Gastrocnemius medialis (tissue), 4 donors: ENCODE measurements around the gene TGM2. TPM values are rescaled to one million over a fixed set of nuclear protein-coding genes. Genes with fewer than 3 reads are reported as not detected.

Experiments used
- ATAC-seq, 2 donors: fragments of 150-250 bp; one replicate each; pipeline ENCODE4 v1.9.1; 2016
- DNase-seq, 2 donors: peaks; one replicate each; pipeline ENCODE4 v3.0.0-alpha.2; 2019
- H3K27ac ChIP-seq, 4 donors: fragments of 200-600 bp; sonication (generic); 1 replicate in 1 of 4; 2 replicates in 3 of 4; pipeline ENCODE4 v1.5.1; 2016 to 2018; ENCODE audit warnings: mild to moderate bottlenecking in 2 of 4, moderate library complexity in 1 of 4
- H3K27me3 ChIP-seq, 3 donors: fragments of 200-600 bp; sonication (generic) in 2 of 3; 1 replicate in 1 of 3; 2 replicates in 2 of 3; pipeline versions ENCODE4 v1.5.1 to v1.6.0; 2016 to 2019; ENCODE audit warnings: mild to moderate bottlenecking in 1 of 3, moderate library complexity in 1 of 3
- H3K36me3 ChIP-seq, 2 donors: fragments of 200-600 bp; sonication (generic) in 1 of 2; one replicate each; pipeline ENCODE4 v1.5.1; 2017 to 2018
- H3K4me1 ChIP-seq, 2 donors: fragments of 200-600 bp; sonication (generic) in 1 of 2; one replicate each; pipeline ENCODE4 v1.5.1; 2016 to 2017; ENCODE audit warnings: mild to moderate bottlenecking in 2 of 2
- H3K4me3 ChIP-seq, 4 donors: fragments of 200-600 bp; sonication (generic) in 3 of 4; 1 replicate in 1 of 4; 2 replicates in 3 of 4; pipeline ENCODE4 v1.5.1; 2016 to 2019; ENCODE audit warnings: mild to moderate bottlenecking in 2 of 4
- H3K9me3 ChIP-seq, 3 donors: fragments of 200-600 bp; sonication (generic) in 2 of 3; 1 replicate in 1 of 3; 2 replicates in 2 of 3; pipeline ENCODE4 v1.5.1; 2016 to 2019
- CTCF ChIP-seq, 5 experiments: fragments of 450-650 bp in 3 of 5; fragments of 200-600 bp in 2 of 5; sonication (generic) in 2 of 5; IDR thresholded peaks in 4 of 5; conservative IDR thresholded peaks in 1 of 5; 1 replicate in 4 of 5; 2 replicates in 1 of 5; pipeline ENCODE4 v1.5.1; 2016 to 2019; ENCODE audit warnings: antibody characterized with exemption in 5 of 5, mild to moderate bottlenecking in 3 of 5, moderate library complexity in 3 of 5
- POLR2A ChIP-seq, 2 donors: fragments of 450-650 bp; IDR thresholded peaks; one replicate each; pipeline ENCODE4 v1.6.1; 2017; ENCODE audit warnings: antibody characterized with exemption in 2 of 2, mild to moderate bottlenecking in 2 of 2, moderate library complexity in 2 of 2
- in situ Hi-C, 4 donors: fragments of 200-750 bp; cut with MboI; loops; one replicate each; pipeline versions ENCODE4 v1.15.0 to v1.8.0; 2017; ENCODE audit warnings: low sequenced_read_pairs in 4 of 4
- intact Hi-C: fragments of 100-400 bp; cut with DNase I; formaldehyde crosslinking; loops from one replicate; pipeline ENCODE4 v1.15.1; 2023; ENCODE audit warnings: low total_unique reads
- total RNA-seq, 4 donors: library from RNA; depleted of rRNA; stranded (reverse); fragments of >200 nt; gene quantifications; one replicate each; pipeline versions ENCODE4 v1.1.0 to v1.2.3, GENCODE V29; 2016

Gene TGM2
- total RNA-seq, 4 donors from 2014 or later = 12.8 to 152 (median 58.4) TPM

GRCh38 chr20:38167851-38168760, 3.0 kb upstream of the TGM2 start:
- no peak for ATAC-seq
- intact Hi-C loops (loop anchor here (2.0 to 10.0 kb wide), 3 partner anchors 53 to 413 kb away; partner anchors contain the start of gene VSTM2L), in situ Hi-C loops (loop anchor here in 3 of 4 donors (5.0 kb wide), 2 partner anchors 101 to 111 kb away; no protein-coding TSS in a partner anchor)
- DNase-seq = peak in 1 of 2 donors; percentile 51
- H3K36me3 ChIP-seq = no peaks in the 10 kb centered on the region
- TF ChIP-seq CTCF (IDR thresholded peaks at IDR 0.05 in 4 of 5, conservative IDR thresholded peaks at IDR 0.05 in 1 of 5) (no peak), POLR2A (IDR thresholded peaks at IDR 0.05) (no peak)
- H3K27ac ChIP-seq = peak overlapping the region; percentile 22 to 52 (median 44)
- H3K4me3 ChIP-seq = no peak overlapping the region
- no peaks in the 10 kb centered on the region for H3K9me3 ChIP-seq
- peaks cover 11 to 20% of the 10 kb centered on the region in 2 donors for H3K4me1 ChIP-seq
- H3K27me3 ChIP-seq = no peaks in the 10 kb centered on the region

- Histone ChIP-seq H3K9me3 (no peaks in the 10 kb centered on the region), H3K36me3 (no peaks in the 10 kb centered on the region), H3K27me3 (no peaks in the 10 kb centered on the region), H3K27ac (peak overlapping the region in 3 of 4 donors; percentile 22 to 46 (median 43)), H3K4me3 (no peak overlapping the region), H3K4me1 (peaks cover 11 to 20% of the 10 kb centered on the region in 2 donors)
- TF ChIP-seq POLR2A (IDR thresholded peaks at IDR 0.05) = no peak
- in situ Hi-C loops = loop anchor here in 3 of 4 donors (5.0 kb wide), 2 partner anchors 100 to 110 kb away; no protein-coding TSS in a partner anchor
- DNase-seq (no peak), ATAC-seq (no peak)
- intact Hi-C loops = loop anchor here (10.0 kb wide), 2 partner anchors 263 to 413 kb away; partner anchors contain the start of gene VSTM2L
These were observed 2.3 kb upstream of the TGM2 start for GRCh38 chr20:38167328-38167850.

GRCh38 chr20:38166703-38167233, 1.7 kb upstream of the TGM2 start:
- no peaks in the 10 kb centered on the region for H3K27me3 ChIP-seq
- H3K9me3 ChIP-seq = no peaks in the 10 kb centered on the region
- ATAC-seq = no peak
- H3K27ac ChIP-seq = no peak overlapping the region
- DNase-seq = no peak
- H3K4me1 ChIP-seq = peaks cover 11 to 20% of the 10 kb centered on the region in 2 donors
- TF ChIP-seq CTCF (IDR thresholded peaks at IDR 0.05 in 4 of 5, conservative IDR thresholded peaks at IDR 0.05 in 1 of 5) (no peak), POLR2A (IDR thresholded peaks at IDR 0.05) (no peak)
- H3K4me3 ChIP-seq = no peak overlapping the region
- H3K36me3 ChIP-seq = no peaks in the 10 kb centered on the region
- intact Hi-C loops (loop anchor here (10.0 kb wide), 2 partner anchors 262 to 412 kb away; partner anchors contain the start of gene VSTM2L), in situ Hi-C loops (loop anchor here in 3 of 4 donors (5.0 kb wide), 2 partner anchors 99 to 109 kb away; no protein-coding TSS in a partner anchor)

GRCh38 chr20:38165966-38166702, 1.1 kb upstream of the TGM2 start:
- ATAC-seq (no peak), DNase-seq (no peak)
- no peak for TF ChIP-seq POLR2A (IDR thresholded peaks at IDR 0.05)
- TF ChIP-seq CTCF (IDR thresholded peaks at IDR 0.05 in 4 of 5, conservative IDR thresholded peaks at IDR 0.05 in 1 of 5) = no peak
- Histone ChIP-seq H3K9me3 (no peaks in the 10 kb centered on the region), H3K36me3 (peaks cover 0 to 2% of the 10 kb centered on the region in 2 donors), H3K27me3 (no peaks in the 10 kb centered on the region), H3K27ac (no peak overlapping the region), H3K4me1 (peaks cover 11 to 20% of the 10 kb centered on the region in 2 donors), H3K4me3 (no peak overlapping the region)
- intact Hi-C loops (loop anchor here (1.0 to 10.0 kb wide), 6 partner anchors 55 to 602 kb away; partner anchors contain the start of gene VSTM2L), in situ Hi-C loops (loop anchor here in 3 of 4 donors (5.0 kb wide), 2 partner anchors 99 to 109 kb away; no protein-coding TSS in a partner anchor)
